HG03520 (cell line): ENCODE results near the gene TNFRSF14.
"Not testable (repeated sequence)": the region's sequence is repeated elsewhere in the genome, so short reads cannot be mapped to it uniquely, and the experiment has no call there.

ENCODE experiments used
- ATAC-seq: cut with Tn5 transposase; IDR thresholded peaks from one replicate; pipeline ENCODE4 v1.9.1; 2021; ENCODE audit warnings: mild to moderate bottlenecking, moderate library complexity; ENCODE audit not compliant: unreplicated experiment

Gene TNFRSF14

GRCh38 chr1:2553076-2553475, 3.1 kb upstream of the TNFRSF14 start:
- not testable (repeated sequence) for ATAC-seq

- no peak for ATAC-seq
Observed at GRCh38 chr1:2553871-2554620, 2.1 kb upstream of the TNFRSF14 start.

GRCh38 chr1:2554621-2555387, 1.4 kb upstream of the TNFRSF14 start:
- ATAC-seq: no peak

- peak; percentile 37 for ATAC-seq
Observed at GRCh38 chr1:2555634-2556276, 416 bp upstream of the TNFRSF14 start.

- no peak for ATAC-seq
Observed at GRCh38 chr1:2556678-2557481, 709 bp downstream of the TNFRSF14 start.

- ATAC-seq: no peak
Observed at GRCh38 chr1:2557482-2558400, 1.6 kb downstream of the TNFRSF14 start.

- ATAC-seq: no peak
Observed at GRCh38 chr1:2558420-2558819, 2.2 kb downstream of the TNFRSF14 start.

- no peak for ATAC-seq
Observed at GRCh38 chr1:2558861-2559260, 2.7 kb downstream of the TNFRSF14 start.

- ATAC-seq: no peak
Observed at GRCh38 chr1:2559509-2560298, 3.5 kb downstream of the TNFRSF14 start.

GRCh38 chr1:2560299-2561073, 4.3 kb downstream of the TNFRSF14 start:
- ATAC-seq: no peak

- no peak for ATAC-seq
Observed at GRCh38 chr1:2561446-2561845, 5.3 kb downstream of the TNFRSF14 start.

- no peak for ATAC-seq
Observed at GRCh38 chr1:2561898-2562895, 6.0 kb downstream of the TNFRSF14 start.

- no peak for ATAC-seq
Observed at GRCh38 chr1:2563205-2563604, 7.0 kb downstream of the TNFRSF14 start.

- ATAC-seq: no peak
Observed at GRCh38 chr1:2564006-2564814, 8.0 kb downstream of the TNFRSF14 start.

- ATAC-seq: no peak
Observed at GRCh38 chr1:2564815-2565374, 8.7 kb downstream of the TNFRSF14 start.
